Fibroblast of the aortic adventitia (primary cell): Measurements from ENCODE around the gene PRDM16. TPM values are rescaled to one million over a fixed set of nuclear protein-coding genes. Genes with fewer than 3 reads are reported as not detected.

Experiments
- DNase-seq: peaks from one replicate; pipeline ENCODE4 v3.0.0-alpha.2; 2010; ENCODE audit warnings: low read depth
- H3K4me3 ChIP-seq: 2 replicates; pipeline ENCODE4 v1.5.1; 2011; ENCODE audit warnings: low read depth, mild to moderate bottlenecking, control low read depth, low read length, moderate library complexity
- CTCF ChIP-seq: IDR thresholded peaks from 2 replicates; pipeline ENCODE4 v1.5.1; 2011; ENCODE audit warnings: mild to moderate bottlenecking, low read length, control low read depth, inconsistent platforms; ENCODE audit not compliant: insufficient read depth
- total RNA-seq: library from RNA; depleted of rRNA; stranded (reverse); fragments of >200 nt; gene quantifications from 2 replicates; pipeline ENCODE4 v1.2.3, GENCODE V29; 2012; ENCODE audit warnings: low replicate concordance

Gene PRDM16
- total RNA-seq, 1 donor = 11.3 TPM

- no peak for DNase-seq
- H3K4me3 ChIP-seq = no peak overlapping the region
Observed at GRCh38 chr1:3158347-3158746, 89.3 kb downstream of the PRDM16 start.

GRCh38 chr1:3159121-3159520, 90.1 kb downstream of the PRDM16 start:
- H3K4me3 ChIP-seq = no peak overlapping the region
- no peak for TF ChIP-seq CTCF
- no peak for DNase-seq

More at GRCh38 chr1:3158347-3158746, 89.3 kb downstream of the PRDM16 start:
- no peak for TF ChIP-seq CTCF

- DNase-seq = no peak
- TF ChIP-seq CTCF = no peak
- no peak overlapping the region for H3K4me3 ChIP-seq
Observed at GRCh38 chr1:3159996-3160395, 91.0 kb downstream of the PRDM16 start.

GRCh38 chr1:3160647-3161145, 91.7 kb downstream of the PRDM16 start:
- no peak overlapping the region for H3K4me3 ChIP-seq
- no peak for DNase-seq
- TF ChIP-seq CTCF = no peak

- TF ChIP-seq CTCF = no peak
- DNase-seq = no peak
- H3K4me3 ChIP-seq = no peak overlapping the region
Observed at GRCh38 chr1:3161176-3161840, 92.3 kb downstream of the PRDM16 start.

- TF ChIP-seq CTCF = no peak
- DNase-seq = no peak
- H3K4me3 ChIP-seq = no peak overlapping the region
Observed at GRCh38 chr1:3162322-3162882, 93.4 kb downstream of the PRDM16 start.
